H1 (cell line): ENCODE data around the gene MBTPS2.

Experiments used
- ASH2L ChIP-seq: fragments of 200-600, 300-600 bp; sonication (generic); IDR thresholded peaks from one replicate; pipeline ENCODE4 v1.7.1; 2017; ENCODE audit warnings: low read length
- CHD2 ChIP-seq: IDR thresholded peaks from 2 replicates; pipeline ENCODE4 v1.6.1; 2012; ENCODE audit warnings: low read length, improper control_type of control experiment
- CTCF ChIP-seq, 3 experiments: IDR thresholded peaks; 1 replicate in 2 of 3; 2 replicates in 1 of 3; pipeline versions ENCODE4 v1.5.1 to v1.6.1; 2011; ENCODE audit warnings: low read length in 3 of 3, mild to moderate bottlenecking in 3 of 3, inconsistent platforms in 2 of 3, low read depth in 1 of 3, moderate library complexity in 1 of 3; ENCODE audit not compliant: insufficient read depth in 1 of 3; ENCODE audit errors: control extremely low read depth in 1 of 3
- EGR1 ChIP-seq: IDR thresholded peaks from 2 replicates; pipeline ENCODE4 v1.6.1; 2011; ENCODE audit warnings: low read depth, low read length, borderline replicate concordance
- EZH2 ChIP-seq: fragments of 200-600 bp; sonication (generic); IDR thresholded peaks from 2 replicates; pipeline ENCODE4 v1.7.1; 2012; ENCODE audit warnings: low read depth, mild to moderate bottlenecking, moderate library complexity, low read length, inconsistent platforms; ENCODE audit not compliant: severe bottlenecking
- GTF2F1 ChIP-seq: IDR thresholded peaks from 2 replicates; pipeline ENCODE4 v1.6.1; 2012; ENCODE audit warnings: low read depth, low read length, improper control_type of control experiment, borderline replicate concordance
- POLR2A ChIP-seq, 2 experiments: IDR thresholded peaks; 1 replicate in 1 of 2; 2 replicates in 1 of 2; pipeline ENCODE4 v1.6.1; 2011; ENCODE audit warnings: low read depth in 2 of 2, low read length in 2 of 2, mild to moderate bottlenecking in 2 of 2; ENCODE audit errors: control extremely low read depth in 1 of 2
- RBBP5 ChIP-seq: IDR thresholded peaks from 2 replicates; pipeline ENCODE4 v1.7.1; 2012; ENCODE audit warnings: low read depth, mild to moderate bottlenecking, inconsistent platforms, low read length, moderate library complexity, borderline replicate concordance
- SIRT6 ChIP-seq: IDR thresholded peaks from one replicate; pipeline ENCODE4 v1.7.1; 2012; ENCODE audit warnings: low read length, inconsistent platforms
- SIX5 ChIP-seq: IDR thresholded peaks from 2 replicates; pipeline ENCODE4 v1.6.1; 2011; ENCODE audit warnings: mild to moderate bottlenecking, low read depth, low read length
- TCF12 ChIP-seq: IDR thresholded peaks from 2 replicates; pipeline ENCODE4 v1.6.1; 2011; ENCODE audit warnings: low read depth, mild to moderate bottlenecking, low read length
- USF2 ChIP-seq: IDR thresholded peaks from 2 replicates; pipeline ENCODE4 v1.6.1; 2011; ENCODE audit warnings: low read length, improper control_type of control experiment
- YY1 ChIP-seq: IDR thresholded peaks from 2 replicates; pipeline ENCODE4 v1.6.1; 2011; ENCODE audit warnings: low read depth, mild to moderate bottlenecking, low read length

- peak in 2 of 3 experiments; percentile 11 to 20; a peak in 2 of 4 replicates for TF ChIP-seq CTCF (IDR thresholded peaks at IDR 0.05; ENCODE audit: control extremely low read depth in 1 of 3, insufficient read depth in 1 of 3, low read depth in 1 of 3, low read length in 3 of 3)
- peak; percentile 74 for TF ChIP-seq ASH2L
- TF ChIP-seq EGR1, result peak; percentile 68
- no peak for TF ChIP-seq TCF12
- peak in 1 of 2 experiments; percentile 85; a peak in 2 of 3 replicates for TF ChIP-seq POLR2A (IDR thresholded peaks at IDR 0.05; ENCODE audit: control extremely low read depth in 1 of 2, low read depth in 2 of 2, low read length in 2 of 2)
- TF ChIP-seq CHD2, result 0 out of 2 replicates have a peak, but pooled peaks have one; percentile 17
- TF ChIP-seq RBBP5, result peak; percentile 61
- 0 out of 2 replicates have a peak, but pooled peaks have one; percentile 43 for TF ChIP-seq GTF2F1
- no peak for TF ChIP-seq USF2
- no peak; the same call in 1 of the 2 replicates for TF ChIP-seq YY1
- no peak for TF ChIP-seq EZH2
- no peak for TF ChIP-seq SIRT6
- TF ChIP-seq SIX5, result no peak
Observed at GRCh38 chrX:21839334-21840192, at the start of gene MBTPS2.
